Measurements from ENCODE around the gene ENDOV.

The ENDOV gene

DNA sequence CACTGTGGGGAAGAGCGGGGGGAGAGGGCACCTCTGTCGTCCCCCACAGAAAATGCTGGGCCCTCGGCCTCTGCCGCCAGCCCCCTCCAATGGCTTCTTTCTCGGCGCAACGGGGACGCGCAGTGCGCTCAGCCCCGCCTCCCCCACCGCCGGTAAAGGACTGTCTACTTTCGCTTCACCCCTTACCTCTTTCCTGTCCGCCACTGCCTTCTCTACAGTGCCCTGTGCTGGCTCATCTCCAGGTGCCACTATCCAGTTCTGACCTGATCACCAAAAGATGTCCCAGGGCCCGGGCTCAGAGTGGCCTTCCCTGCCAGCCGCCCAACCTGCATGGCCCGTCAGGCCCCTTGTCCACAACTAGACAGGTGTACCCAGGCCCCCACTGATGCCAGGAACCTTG, 7.3 kb downstream of the ENDOV start:
- H3K4me3 ChIP-seq (ENCODE audit: control insufficient read depth, low read depth, low read length) = no peak overlapping the region
- DNase-seq (ENCODE audit: low read depth) = no peak
- TF ChIP-seq, protein P1, sequence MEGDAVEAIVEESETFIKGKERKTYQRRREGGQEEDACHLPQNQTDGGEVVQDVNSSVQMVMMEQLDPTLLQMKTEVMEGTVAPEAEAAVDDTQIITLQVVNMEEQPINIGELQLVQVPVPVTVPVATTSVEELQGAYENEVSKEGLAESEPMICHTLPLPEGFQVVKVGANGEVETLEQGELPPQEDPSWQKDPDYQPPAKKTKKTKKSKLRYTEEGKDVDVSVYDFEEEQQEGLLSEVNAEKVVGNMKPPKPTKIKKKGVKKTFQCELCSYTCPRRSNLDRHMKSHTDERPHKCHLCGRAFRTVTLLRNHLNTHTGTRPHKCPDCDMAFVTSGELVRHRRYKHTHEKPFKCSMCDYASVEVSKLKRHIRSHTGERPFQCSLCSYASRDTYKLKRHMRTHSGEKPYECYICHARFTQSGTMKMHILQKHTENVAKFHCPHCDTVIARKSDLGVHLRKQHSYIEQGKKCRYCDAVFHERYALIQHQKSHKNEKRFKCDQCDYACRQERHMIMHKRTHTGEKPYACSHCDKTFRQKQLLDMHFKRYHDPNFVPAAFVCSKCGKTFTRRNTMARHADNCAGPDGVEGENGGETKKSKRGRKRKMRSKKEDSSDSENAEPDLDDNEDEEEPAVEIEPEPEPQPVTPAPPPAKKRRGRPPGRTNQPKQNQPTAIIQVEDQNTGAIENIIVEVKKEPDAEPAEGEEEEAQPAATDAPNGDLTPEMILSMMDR (IDR thresholded peaks at IDR 0.05; ENCODE audit: control insufficient read depth, insufficient read depth, low read depth, low read length, missing control alignments) = no peak

DNA sequence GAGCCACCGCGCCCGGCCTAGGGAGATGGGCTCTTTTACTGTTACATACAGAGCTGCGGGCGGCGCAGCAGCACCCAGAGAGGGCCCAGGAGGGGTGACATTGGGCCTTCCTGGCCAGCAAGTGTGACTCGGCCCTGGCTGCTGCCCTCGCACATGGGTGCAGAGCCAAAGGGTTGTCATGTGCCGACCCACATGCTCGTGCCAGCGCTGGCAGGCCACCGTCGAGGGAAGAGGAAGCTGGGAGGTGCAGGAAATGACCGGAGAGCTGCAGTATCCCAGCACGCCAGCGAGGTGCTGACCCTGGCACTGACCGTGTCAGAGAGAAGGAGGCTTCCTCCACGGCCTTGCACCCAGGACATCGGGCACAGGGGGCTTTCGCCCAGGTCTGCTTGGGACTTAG, 8.0 kb downstream of the ENDOV start:
- no peak for DNase-seq (ENCODE audit: low read depth)
- no peak overlapping the region for H3K4me3 ChIP-seq (ENCODE audit: control insufficient read depth, low read depth, low read length)
- TF ChIP-seq, protein P1 (IDR thresholded peaks at IDR 0.05; ENCODE audit: control insufficient read depth, insufficient read depth, low read depth, low read length, missing control alignments) = no peak

DNA sequence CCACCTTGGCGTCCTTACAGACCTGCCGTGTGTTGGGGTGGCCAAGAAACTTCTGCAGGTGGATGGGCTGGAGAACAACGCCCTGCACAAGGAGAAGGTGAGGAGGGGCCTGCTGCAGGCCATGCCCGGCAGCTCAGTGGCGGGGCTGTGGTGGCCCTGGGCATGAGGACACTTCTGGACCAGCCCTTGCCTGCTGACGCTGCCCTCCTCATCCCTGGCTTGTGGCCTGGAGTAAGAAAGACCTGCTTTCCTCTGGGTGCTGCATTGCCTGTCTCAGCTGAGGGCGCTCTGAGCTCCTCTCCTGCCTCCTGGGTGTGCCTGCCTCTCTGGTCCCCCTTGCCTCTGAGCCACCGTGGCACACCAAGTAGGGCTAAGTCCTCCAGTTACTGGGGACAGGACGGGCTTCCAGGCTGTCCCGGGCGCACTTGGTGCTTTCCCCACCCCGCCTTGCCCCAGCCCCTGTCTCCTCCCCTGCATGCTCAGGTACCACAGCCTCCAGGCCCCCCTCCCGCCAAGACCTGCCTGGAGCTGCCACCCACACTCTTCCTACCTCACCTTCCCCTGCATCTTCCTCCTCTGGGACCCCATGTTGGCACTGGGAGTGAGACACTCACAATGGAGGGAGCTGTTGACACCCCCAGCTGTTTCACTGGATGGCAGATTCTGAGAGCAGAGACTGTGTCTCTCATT, 8.7 kb downstream of the ENDOV start:
- no peak for DNase-seq (ENCODE audit: low read depth)

DNA sequence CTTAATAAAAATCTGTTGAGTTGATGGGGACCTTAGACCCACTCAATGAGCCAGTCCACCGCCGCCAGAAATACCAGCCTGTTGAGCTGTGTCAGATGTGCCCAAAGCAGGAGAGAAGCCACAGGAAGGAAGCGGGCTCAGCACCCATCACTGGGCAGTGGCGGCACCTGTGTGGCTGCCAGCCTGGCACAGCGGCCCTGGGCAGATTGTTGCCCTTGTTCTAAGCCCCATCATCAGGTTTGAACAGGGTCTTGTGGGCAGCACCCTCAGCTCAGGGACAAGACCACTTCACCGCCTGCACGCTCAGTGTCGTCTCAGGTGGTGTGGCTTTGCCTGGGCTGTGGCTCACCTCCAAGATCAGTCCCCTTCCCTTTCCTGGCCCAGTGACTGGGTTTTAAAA, 9.3 kb downstream of the ENDOV start:
- H3K4me3 ChIP-seq (ENCODE audit: control insufficient read depth, low read depth, low read length) = no peak overlapping the region
- TF ChIP-seq, protein P1 (IDR thresholded peaks at IDR 0.05; ENCODE audit: control insufficient read depth, insufficient read depth, low read depth, low read length, missing control alignments) = no peak
- no peak for DNase-seq (ENCODE audit: low read depth)

More for the DNA sequence above, 8.7 kb downstream of the ENDOV start:
- no peak overlapping the region for H3K4me3 ChIP-seq (ENCODE audit: control insufficient read depth, low read depth, low read length)
- TF ChIP-seq, protein P1 (IDR thresholded peaks at IDR 0.05; ENCODE audit: control insufficient read depth, insufficient read depth, low read depth, low read length, missing control alignments) = no peak

DNA sequence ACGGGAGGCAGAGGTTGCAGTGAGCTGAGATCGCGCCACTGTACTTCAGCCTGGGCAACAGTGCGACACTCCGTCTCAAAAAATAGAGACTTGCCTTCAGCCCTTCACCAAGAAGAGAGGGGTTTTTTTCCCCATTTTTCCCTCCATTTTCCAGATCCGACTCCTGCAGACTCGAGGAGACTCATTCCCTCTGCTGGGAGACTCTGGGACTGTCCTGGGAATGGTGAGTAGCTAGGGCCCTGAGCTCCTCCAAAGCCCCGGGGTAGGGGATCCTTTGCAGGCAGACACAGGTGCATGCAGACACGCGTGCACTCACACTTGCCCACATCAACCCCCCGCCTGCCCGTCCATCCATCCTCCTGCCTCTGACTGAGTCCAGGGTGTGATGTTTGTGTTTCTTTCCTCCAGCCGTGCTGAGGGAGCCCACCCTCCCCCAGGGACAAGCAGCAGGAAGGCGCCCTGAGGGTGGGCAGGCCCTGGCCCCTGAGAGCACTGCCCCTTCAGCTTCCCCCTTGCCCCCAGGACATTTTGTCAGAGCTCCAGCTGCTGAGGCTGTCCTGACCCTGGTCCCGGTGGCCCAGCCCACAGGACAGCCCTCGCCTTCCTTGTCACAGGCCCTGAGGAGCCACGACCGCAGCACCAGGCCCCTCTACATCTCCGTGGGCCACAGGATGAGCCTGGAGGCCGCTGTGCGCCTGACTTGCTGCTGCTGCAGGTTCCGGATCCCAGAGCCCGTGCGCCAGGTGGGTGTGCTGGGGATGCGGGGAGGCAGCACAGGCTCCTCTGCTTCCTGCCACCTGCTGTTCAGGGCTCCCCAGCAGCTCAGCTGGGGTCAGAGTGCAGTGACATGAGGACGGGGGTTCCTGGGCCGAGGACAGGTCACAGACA, 10.2 kb downstream of the ENDOV start:
- no peak for DNase-seq (ENCODE audit: low read depth)
- TF ChIP-seq, protein P1 (IDR thresholded peaks at IDR 0.05; ENCODE audit: control insufficient read depth, insufficient read depth, low read depth, low read length, missing control alignments) = no peak
- no peak overlapping the region for H3K4me3 ChIP-seq (ENCODE audit: control insufficient read depth, low read depth, low read length)

DNA sequence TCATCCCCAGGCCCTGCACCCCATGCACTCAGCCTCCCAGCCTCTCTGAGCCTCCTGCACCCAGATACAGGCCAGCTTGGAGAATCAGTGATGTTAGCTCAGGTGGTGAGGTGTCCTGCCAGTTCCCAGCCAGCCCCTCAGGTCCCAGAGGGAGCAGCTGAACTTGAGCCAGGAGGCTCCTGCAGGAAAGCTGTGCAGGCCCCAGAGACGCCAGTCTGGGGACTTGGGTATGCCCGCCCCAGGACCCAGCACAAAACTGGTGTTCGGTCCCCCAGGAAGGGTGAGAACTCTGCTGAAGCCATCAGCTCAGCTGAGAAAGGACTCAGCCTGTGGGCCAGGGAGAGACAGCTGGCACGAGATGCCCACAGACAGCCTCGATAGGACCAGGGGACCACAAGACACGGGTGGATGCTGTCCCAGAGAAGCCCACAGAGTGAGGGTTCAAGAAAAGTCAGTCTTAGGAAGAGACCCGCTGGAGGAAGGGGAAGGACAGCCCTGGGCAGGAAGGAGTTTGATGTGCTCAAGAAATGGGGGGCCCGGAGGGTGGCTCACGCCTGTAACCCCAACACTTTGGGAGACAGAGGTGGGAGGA, 11.0 kb downstream of the ENDOV start:
- no peak overlapping the region for H3K4me3 ChIP-seq (ENCODE audit: control insufficient read depth, low read depth, low read length)
- DNase-seq (ENCODE audit: low read depth) = no peak
- TF ChIP-seq, protein P1 (IDR thresholded peaks at IDR 0.05; ENCODE audit: control insufficient read depth, insufficient read depth, low read depth, low read length, missing control alignments) = no peak

Measured in AG09309 (cell line).